Measurements from ENCODE around the gene KRT86. TPM values are rescaled to one million over a fixed set of nuclear protein-coding genes. Genes with fewer than 3 reads are reported as not detected.

KRT86 gene
- total and polyA plus RNA-seq, 2 experiments from 2014 or later, result 0.11 to 0.16 TPM

DNA sequence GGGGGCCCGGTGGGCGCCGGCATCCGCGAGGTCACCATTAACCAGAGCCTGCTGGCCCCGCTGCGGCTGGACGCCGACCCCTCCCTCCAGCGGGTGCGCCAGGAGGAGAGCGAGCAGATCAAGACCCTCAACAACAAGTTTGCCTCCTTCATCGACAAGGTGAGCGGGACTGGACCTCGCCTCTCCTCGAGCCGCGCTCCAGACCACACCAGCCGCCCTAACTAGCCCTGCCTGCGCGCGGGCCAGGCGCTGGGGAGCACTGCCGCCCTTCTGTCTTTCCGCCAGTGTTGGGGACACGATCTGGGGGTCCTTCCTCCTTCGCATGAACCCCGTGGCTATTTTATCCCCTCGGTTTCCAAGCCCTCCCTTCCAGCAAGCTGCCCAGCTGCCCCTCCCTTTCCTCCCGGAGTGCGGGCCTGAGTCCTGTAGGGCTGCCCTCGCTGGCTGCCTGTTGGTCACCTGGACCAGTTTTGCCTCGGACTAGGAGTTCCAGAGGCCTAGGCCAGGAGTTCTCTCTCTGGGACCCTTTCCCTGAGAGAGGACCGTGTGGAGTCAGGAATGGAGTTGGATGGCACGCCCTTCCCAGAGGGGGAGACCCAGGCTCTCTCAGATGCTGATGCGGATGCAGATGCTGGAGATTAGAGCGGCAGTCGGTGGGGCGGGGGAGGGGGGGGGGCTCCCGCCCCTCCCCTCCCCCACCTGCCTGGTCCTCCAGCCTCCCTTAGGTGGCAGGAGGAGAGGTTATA, 40.8 kb upstream of the KRT86 start:
- DNase-seq, result no peak
- Histone ChIP-seq H2AFZ (no peak overlapping the region), H3K79me2 (ENCODE audit: insufficient read depth) (no peaks in the 10 kb centered on the region), H3K27me3 (replicated peaks; ENCODE audit: insufficient read depth) (no peaks in the 10 kb centered on the region), H3K4me1 (ENCODE audit: insufficient read depth) (peaks cover 38% of the 10 kb centered on the region), H3K4me3 (no peak overlapping the region), H3K9me3 (ENCODE audit: low read depth) (no peaks in the 10 kb centered on the region), H4K20me1 (ENCODE audit: insufficient read depth) (no peaks in the 10 kb centered on the region), H3K9ac (no peak overlapping the region), H3K4me2 (ENCODE audit: unreplicated experiment) (no peak overlapping the region), H3F3A (ENCODE audit: insufficient read depth) (peaks cover 5% of the 10 kb centered on the region; the same call in 1 of the 2 replicates), H3K27ac (no peak overlapping the region), H3K36me3 (ENCODE audit: low read depth) (no peaks in the 10 kb centered on the region), H3K9me2 (ENCODE audit: insufficient read depth) (no peaks in the 10 kb centered on the region)
- TF ChIP-seq EZH2 (IDR thresholded peaks at IDR 0.05; ENCODE audit: insufficient read depth, poor library complexity, severe bottlenecking) (no peak), EZH2phosphoT487 (IDR thresholded peaks at IDR 0.05; ENCODE audit: insufficient read depth, low read depth) (no peak)
- WGBS, 2 experiments (ENCODE audit: low coverage in 1 of 2, low lambda C conversion rate in 2 of 2, missing lambda C conversion rate in 2 of 2), result 66 to 69% methylated on average over 32 to 33 of the region's 40 CpGs
- in situ Hi-C loops (cut with MboI), result no loop called here

GRCh38 chr12:52234223-52234810, 40.1 kb upstream of the KRT86 start:
- no peak overlapping the region for H3K4me3 ChIP-seq
- no peaks in the 10 kb centered on the region for H3K9me3 ChIP-seq (ENCODE audit: low read depth)
- in situ Hi-C loops (cut with MboI), result no loop called here
- H2AFZ ChIP-seq, result no peak overlapping the region
- H3K36me3 ChIP-seq (ENCODE audit: low read depth), result no peaks in the 10 kb centered on the region
- TF ChIP-seq EZH2phosphoT487 (IDR thresholded peaks at IDR 0.05; ENCODE audit: insufficient read depth, low read depth), result no peak
- TF ChIP-seq EZH2 (IDR thresholded peaks at IDR 0.05; ENCODE audit: insufficient read depth, poor library complexity, severe bottlenecking), result no peak
- 96 to 97% methylated on average over 10 of the region's 10 CpGs for WGBS, 2 experiments (ENCODE audit: low coverage in 1 of 2, low lambda C conversion rate in 2 of 2, missing lambda C conversion rate in 2 of 2)
- H3K27me3 ChIP-seq (replicated peaks; ENCODE audit: insufficient read depth), result no peaks in the 10 kb centered on the region
- H3K4me1 ChIP-seq (ENCODE audit: insufficient read depth), result peaks cover 37% of the 10 kb centered on the region
- no peak overlapping the region for H3K4me2 ChIP-seq (ENCODE audit: unreplicated experiment)
- H3F3A ChIP-seq (ENCODE audit: insufficient read depth), result peaks cover 5% of the 10 kb centered on the region; the same call in 1 of the 2 replicates
- H3K9ac ChIP-seq, result no peak overlapping the region
- no peaks in the 10 kb centered on the region for H4K20me1 ChIP-seq (ENCODE audit: insufficient read depth)
- DNase-seq, result no peak
- no peak overlapping the region for H3K27ac ChIP-seq
- H3K9me2 ChIP-seq (ENCODE audit: insufficient read depth), result no peaks in the 10 kb centered on the region
- no peaks in the 10 kb centered on the region for H3K79me2 ChIP-seq (ENCODE audit: insufficient read depth)

DNA sequence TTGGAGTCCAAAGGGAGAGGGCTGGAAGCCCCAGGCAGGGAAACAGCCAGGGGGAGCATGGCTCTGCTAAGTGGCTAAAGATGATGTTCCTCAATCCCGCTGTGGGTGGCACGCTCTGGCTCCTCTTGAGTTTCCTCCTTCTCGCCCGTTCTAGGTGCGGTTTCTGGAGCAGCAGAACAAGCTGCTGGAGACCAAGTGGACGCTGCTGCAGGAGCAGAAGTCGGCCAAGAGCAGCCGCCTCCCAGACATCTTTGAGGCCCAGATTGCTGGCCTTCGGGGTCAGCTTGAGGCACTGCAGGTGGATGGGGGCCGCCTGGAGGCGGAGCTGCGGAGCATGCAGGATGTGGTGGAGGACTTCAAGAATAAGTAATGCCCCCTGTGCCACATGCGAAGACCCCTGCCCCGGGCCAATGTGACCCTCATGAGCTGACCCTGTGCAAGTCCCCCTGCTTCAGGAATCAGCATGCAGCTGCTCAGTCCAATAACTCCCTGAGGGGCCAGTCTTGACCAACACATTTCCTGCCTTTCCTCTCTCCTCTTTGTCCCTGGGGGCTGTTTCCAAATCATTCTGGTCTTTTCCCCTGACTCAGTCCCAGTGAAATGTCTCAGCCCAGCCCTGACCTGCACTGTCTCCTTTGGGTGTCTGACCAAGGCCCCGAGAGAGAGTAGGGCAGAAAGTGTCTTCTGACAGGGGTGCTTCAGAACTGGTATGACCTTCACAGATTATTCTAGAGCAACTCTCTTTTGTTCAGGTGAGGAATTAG, 39.3 kb upstream of the KRT86 start:
- Histone ChIP-seq H4K20me1 (ENCODE audit: insufficient read depth) (no peaks in the 10 kb centered on the region), H3K4me1 (ENCODE audit: insufficient read depth) (peaks cover 28% of the 10 kb centered on the region), H3K27ac (no peak overlapping the region), H3K4me3 (no peak overlapping the region), H3F3A (ENCODE audit: insufficient read depth) (peaks cover 5% of the 10 kb centered on the region; the same call in 1 of the 2 replicates), H3K4me2 (ENCODE audit: unreplicated experiment) (peak overlapping the region; percentile 40), H3K79me2 (ENCODE audit: insufficient read depth) (no peaks in the 10 kb centered on the region), H3K9me2 (ENCODE audit: insufficient read depth) (no peaks in the 10 kb centered on the region), H3K36me3 (ENCODE audit: low read depth) (no peaks in the 10 kb centered on the region), H3K9ac (no peak overlapping the region), H3K27me3 (replicated peaks; ENCODE audit: insufficient read depth) (no peaks in the 10 kb centered on the region), H3K9me3 (ENCODE audit: low read depth) (no peaks in the 10 kb centered on the region), H2AFZ (no peak overlapping the region)
- TF ChIP-seq EZH2 (IDR thresholded peaks at IDR 0.05; ENCODE audit: insufficient read depth, poor library complexity, severe bottlenecking) (no peak), EZH2phosphoT487 (IDR thresholded peaks at IDR 0.05; ENCODE audit: insufficient read depth, low read depth) (no peak)
- in situ Hi-C loops (cut with MboI), result no loop called here
- peak; percentile 66 for DNase-seq
- WGBS, 2 experiments (ENCODE audit: low coverage in 1 of 2, low lambda C conversion rate in 2 of 2, missing lambda C conversion rate in 2 of 2), result 94 to 95% methylated on average over 15 of the region's 15 CpGs

DNA sequence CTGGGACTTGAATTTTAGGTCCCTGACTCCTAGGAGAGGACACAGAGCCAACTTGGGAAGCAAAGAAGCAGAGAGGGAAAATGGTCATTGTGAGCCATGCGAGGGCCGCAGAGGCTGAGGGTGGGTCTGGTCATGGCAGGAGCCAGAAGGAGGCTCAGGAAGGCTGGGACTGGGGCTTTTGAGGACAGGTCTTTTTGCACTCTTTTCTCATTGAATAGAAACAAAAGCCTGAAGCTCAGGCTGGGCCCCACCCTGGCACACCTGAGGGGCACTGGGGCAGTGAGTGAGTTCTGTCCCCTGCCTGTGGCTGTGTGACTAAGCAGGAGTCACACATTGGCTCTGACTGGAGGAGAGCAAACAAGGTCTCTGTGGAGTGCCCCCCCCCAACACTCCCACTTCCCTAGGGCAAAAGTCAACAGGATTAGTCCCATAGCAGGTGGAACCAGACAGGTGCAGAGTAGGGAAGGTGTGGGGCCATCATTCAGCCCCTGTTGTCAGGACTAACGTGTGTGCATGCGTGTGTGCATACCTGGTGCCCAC, 38.6 kb upstream of the KRT86 start:
- Histone ChIP-seq H3K27ac (no peak overlapping the region), H3K4me3 (no peak overlapping the region), H3K36me3 (ENCODE audit: low read depth) (no peaks in the 10 kb centered on the region), H3K4me2 (ENCODE audit: unreplicated experiment) (peak overlapping the region; percentile 40), H2AFZ (no peak overlapping the region), H3K9me3 (ENCODE audit: low read depth) (no peaks in the 10 kb centered on the region), H3F3A (ENCODE audit: insufficient read depth) (peaks cover 3% of the 10 kb centered on the region; the same call in 1 of the 2 replicates), H3K79me2 (ENCODE audit: insufficient read depth) (no peaks in the 10 kb centered on the region), H3K9me2 (ENCODE audit: insufficient read depth) (no peaks in the 10 kb centered on the region), H3K27me3 (replicated peaks; ENCODE audit: insufficient read depth) (no peaks in the 10 kb centered on the region), H4K20me1 (ENCODE audit: insufficient read depth) (no peaks in the 10 kb centered on the region), H3K9ac (no peak overlapping the region), H3K4me1 (ENCODE audit: insufficient read depth) (peaks cover 21% of the 10 kb centered on the region)
- TF ChIP-seq EZH2 (IDR thresholded peaks at IDR 0.05; ENCODE audit: insufficient read depth, poor library complexity, severe bottlenecking) (no peak), EZH2phosphoT487 (IDR thresholded peaks at IDR 0.05; ENCODE audit: insufficient read depth, low read depth) (no peak)
- 87 to 92% methylated on average over 4 of the region's 4 CpGs for WGBS, 2 experiments (ENCODE audit: low coverage in 1 of 2, low lambda C conversion rate in 2 of 2, missing lambda C conversion rate in 2 of 2)
- DNase-seq, result no peak
- in situ Hi-C loops (cut with MboI), result no loop called here
